ENCODE results near the gene GFI1.
A peak's percentile ranks its signal among the peaks of the same experiment; 100 is the strongest.
"Not testable (repeated sequence)": the region's sequence is repeated elsewhere in the genome, so short reads cannot be mapped to it uniquely, and the experiment has no call there.

Gene GFI1

GRCh38 chr1:92486251-92487077 lies at the start of gene GFI1:
TSS of gene GFI1 (minus strand) at chr1:92486925. CDS start at chr1:92483487, 3,438 bp downstream.
- peak; percentile 51 to 56 for DNase-seq (ENCODE audit: low read depth in 2 of 2)

GRCh38 chr1:92532371-92532770 lies 45.6 kb upstream of the GFI1 start:
- DNase-seq (ENCODE audit: low read depth in 2 of 2), result not testable (repeated sequence)

- DNase-seq (ENCODE audit: low read depth in 2 of 2), result not testable (repeated sequence)
These were observed 45.2 kb upstream of the GFI1 start for GRCh38 chr1:92531939-92532338.

GRCh38 chr1:92527670-92528069 lies 40.9 kb upstream of the GFI1 start:
- DNase-seq (ENCODE audit: low read depth in 2 of 2), result no peak

GRCh38 chr1:92524944-92525590 lies 38.3 kb upstream of the GFI1 start:
- not testable (repeated sequence) for DNase-seq (ENCODE audit: low read depth in 2 of 2)

- no peak for DNase-seq (ENCODE audit: low read depth in 2 of 2)
These were observed 32.3 kb upstream of the GFI1 start for GRCh38 chr1:92519043-92519442.

GRCh38 chr1:92516574-92516973 lies 29.8 kb upstream of the GFI1 start:
- DNase-seq (ENCODE audit: low read depth in 2 of 2), result no peak

GRCh38 chr1:92515796-92516201 lies 29.1 kb upstream of the GFI1 start:
- no peak for DNase-seq (ENCODE audit: low read depth in 2 of 2)

- no peak for DNase-seq (ENCODE audit: low read depth in 2 of 2)
These were observed 24.8 kb upstream of the GFI1 start for GRCh38 chr1:92511541-92511940.

- DNase-seq (ENCODE audit: low read depth in 2 of 2), result no peak
These were observed 22.9 kb upstream of the GFI1 start for GRCh38 chr1:92509619-92510018.

- DNase-seq (ENCODE audit: low read depth in 2 of 2), result no peak
These were observed 18.4 kb upstream of the GFI1 start for GRCh38 chr1:92505015-92505692.

GRCh38 chr1:92504291-92505014 lies 17.7 kb upstream of the GFI1 start:
- DNase-seq (ENCODE audit: low read depth in 2 of 2), result no peak

GRCh38 chr1:92503926-92504285 lies 17.2 kb upstream of the GFI1 start:
- no peak for DNase-seq (ENCODE audit: low read depth in 2 of 2)

GRCh38 chr1:92503043-92503925 lies 16.6 kb upstream of the GFI1 start:
- DNase-seq (ENCODE audit: low read depth in 2 of 2), result no peak

- DNase-seq (ENCODE audit: low read depth in 2 of 2), result no peak
These were observed 15.5 kb upstream of the GFI1 start for GRCh38 chr1:92502247-92502646.

- DNase-seq (ENCODE audit: low read depth in 2 of 2), result no peak
These were observed 13.8 kb upstream of the GFI1 start for GRCh38 chr1:92500552-92500951.

GRCh38 chr1:92495392-92496063 lies 8.8 kb upstream of the GFI1 start:
- no peak for DNase-seq (ENCODE audit: low read depth in 2 of 2)

- DNase-seq (ENCODE audit: low read depth in 2 of 2), result no peak
These were observed 7.9 kb upstream of the GFI1 start for GRCh38 chr1:92494485-92495141.

GRCh38 chr1:92493139-92493538 lies 6.4 kb upstream of the GFI1 start:
- DNase-seq (ENCODE audit: low read depth in 2 of 2), result no peak

GRCh38 chr1:92488832-92489231 lies 2.1 kb upstream of the GFI1 start:
- DNase-seq (ENCODE audit: low read depth in 2 of 2), result no peak

Data from stimulated activated CD4-positive, alpha-beta T cell treated with anti-CD3 and anti-CD28 coated beads, Interleukin-1b, Interleukin-23, amount 100 ng/mL, for 4 hours (primary cell).